Choroid plexus epithelial cell (primary cell): ENCODE results near the gene KCNQ4.

ENCODE experiments used
- DNase-seq: peaks from one replicate; pipeline ENCODE4 v3.0.0-alpha.2; 2010; ENCODE audit warnings: low read depth
- H3K4me3 ChIP-seq: 2 replicates; pipeline ENCODE4 v1.5.1; 2011; ENCODE audit warnings: low read depth, mild to moderate bottlenecking, control low read depth, low read length, moderate library complexity
- TF ChIP-seq, protein P1 (sequence below): conservative IDR thresholded peaks from 2 replicates; pipeline ENCODE4 v1.5.1; 2011; ENCODE audit warnings: low read depth, mild to moderate bottlenecking, control low read depth, inconsistent platforms, low read length, moderate library complexity

The KCNQ4 gene

DNA sequence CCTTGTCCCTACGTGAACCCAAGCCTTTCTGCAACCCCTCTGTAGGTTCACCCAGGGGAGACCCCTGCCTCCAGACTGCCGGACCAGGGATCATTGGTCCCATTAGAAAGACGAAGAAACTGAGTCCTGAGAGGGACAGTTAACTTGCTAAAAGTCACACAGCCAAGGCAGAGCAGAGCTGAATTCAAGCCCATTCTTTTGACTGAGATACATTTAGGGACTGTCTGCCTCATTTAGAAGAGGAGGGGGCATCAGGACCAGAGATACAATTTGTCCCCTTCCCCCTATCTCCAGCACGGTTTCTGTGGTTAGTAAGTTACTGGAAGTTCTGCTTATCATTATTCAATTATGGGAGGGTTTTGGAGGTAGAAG is 19.1 kb downstream of the KCNQ4 start:
- no peak for DNase-seq
- TF ChIP-seq, protein P1, sequence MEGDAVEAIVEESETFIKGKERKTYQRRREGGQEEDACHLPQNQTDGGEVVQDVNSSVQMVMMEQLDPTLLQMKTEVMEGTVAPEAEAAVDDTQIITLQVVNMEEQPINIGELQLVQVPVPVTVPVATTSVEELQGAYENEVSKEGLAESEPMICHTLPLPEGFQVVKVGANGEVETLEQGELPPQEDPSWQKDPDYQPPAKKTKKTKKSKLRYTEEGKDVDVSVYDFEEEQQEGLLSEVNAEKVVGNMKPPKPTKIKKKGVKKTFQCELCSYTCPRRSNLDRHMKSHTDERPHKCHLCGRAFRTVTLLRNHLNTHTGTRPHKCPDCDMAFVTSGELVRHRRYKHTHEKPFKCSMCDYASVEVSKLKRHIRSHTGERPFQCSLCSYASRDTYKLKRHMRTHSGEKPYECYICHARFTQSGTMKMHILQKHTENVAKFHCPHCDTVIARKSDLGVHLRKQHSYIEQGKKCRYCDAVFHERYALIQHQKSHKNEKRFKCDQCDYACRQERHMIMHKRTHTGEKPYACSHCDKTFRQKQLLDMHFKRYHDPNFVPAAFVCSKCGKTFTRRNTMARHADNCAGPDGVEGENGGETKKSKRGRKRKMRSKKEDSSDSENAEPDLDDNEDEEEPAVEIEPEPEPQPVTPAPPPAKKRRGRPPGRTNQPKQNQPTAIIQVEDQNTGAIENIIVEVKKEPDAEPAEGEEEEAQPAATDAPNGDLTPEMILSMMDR: no peak
- H3K4me3 ChIP-seq: peak overlapping the region; percentile 26

DNA sequence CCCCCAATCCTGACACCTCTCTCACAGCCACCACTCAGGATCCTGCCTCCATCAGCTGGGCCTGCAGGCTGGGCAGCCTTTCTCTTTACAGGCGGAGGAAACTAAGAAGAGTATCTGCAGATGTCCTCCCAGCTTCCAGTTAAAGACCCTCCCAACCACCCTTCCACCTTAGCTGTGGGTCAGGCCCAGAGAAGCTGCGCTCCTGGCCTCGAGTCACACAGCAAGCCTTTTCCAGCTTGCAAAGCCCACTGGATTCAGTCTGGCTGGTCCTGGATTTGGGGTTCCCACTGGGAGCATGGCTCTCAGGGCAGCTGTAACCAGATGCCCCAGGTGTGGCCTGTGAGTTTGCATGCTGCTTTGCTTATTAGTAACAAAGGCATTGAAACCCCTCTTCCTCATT is 19.9 kb downstream of the KCNQ4 start:
- no peak for DNase-seq
- TF ChIP-seq, protein P1: no peak
- H3K4me3 ChIP-seq: no peak overlapping the region

DNA sequence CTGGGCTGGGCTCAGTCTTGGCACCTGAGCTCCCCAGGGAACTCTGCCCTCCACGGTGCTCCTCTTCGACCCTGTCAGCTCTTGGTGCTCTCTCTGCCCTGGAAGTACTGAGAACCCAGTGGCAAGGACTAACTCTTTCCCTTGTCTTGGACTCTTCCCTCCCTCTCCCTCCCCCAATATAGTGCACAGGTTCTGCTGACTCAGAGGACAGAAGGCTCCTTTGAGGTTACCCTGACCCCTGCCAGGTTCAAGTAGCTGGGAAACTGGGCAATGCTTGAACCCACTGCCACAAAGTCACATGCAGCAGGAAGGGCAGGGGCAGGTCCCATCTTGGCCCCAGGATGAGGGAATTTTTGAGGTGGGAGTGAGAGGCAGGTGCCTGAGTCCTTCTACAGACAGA is 20.3 kb downstream of the KCNQ4 start:
- no peak for DNase-seq
- TF ChIP-seq, protein P1: no peak
- H3K4me3 ChIP-seq: no peak overlapping the region

DNA sequence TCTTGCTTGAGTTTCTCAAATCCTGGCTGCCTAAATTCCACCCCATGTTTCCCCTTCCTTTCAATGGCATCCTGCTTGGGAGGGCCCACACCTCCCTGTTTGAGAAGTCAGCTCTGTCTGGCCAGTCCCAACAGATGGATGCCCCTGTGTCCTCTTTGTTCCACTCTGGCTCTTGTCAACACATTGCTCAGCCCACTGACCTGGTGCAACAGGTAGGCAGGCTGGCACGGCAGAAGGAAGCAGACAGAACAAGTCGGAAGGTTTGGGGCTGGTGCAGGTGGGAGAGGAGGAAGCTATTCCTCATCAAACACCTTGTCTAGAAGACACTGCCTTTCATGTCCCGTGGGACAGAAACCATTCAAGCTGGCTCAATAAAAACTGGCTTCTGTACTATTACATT is 22.7 kb downstream of the KCNQ4 start:
- TF ChIP-seq, protein P1: no peak

DNA sequence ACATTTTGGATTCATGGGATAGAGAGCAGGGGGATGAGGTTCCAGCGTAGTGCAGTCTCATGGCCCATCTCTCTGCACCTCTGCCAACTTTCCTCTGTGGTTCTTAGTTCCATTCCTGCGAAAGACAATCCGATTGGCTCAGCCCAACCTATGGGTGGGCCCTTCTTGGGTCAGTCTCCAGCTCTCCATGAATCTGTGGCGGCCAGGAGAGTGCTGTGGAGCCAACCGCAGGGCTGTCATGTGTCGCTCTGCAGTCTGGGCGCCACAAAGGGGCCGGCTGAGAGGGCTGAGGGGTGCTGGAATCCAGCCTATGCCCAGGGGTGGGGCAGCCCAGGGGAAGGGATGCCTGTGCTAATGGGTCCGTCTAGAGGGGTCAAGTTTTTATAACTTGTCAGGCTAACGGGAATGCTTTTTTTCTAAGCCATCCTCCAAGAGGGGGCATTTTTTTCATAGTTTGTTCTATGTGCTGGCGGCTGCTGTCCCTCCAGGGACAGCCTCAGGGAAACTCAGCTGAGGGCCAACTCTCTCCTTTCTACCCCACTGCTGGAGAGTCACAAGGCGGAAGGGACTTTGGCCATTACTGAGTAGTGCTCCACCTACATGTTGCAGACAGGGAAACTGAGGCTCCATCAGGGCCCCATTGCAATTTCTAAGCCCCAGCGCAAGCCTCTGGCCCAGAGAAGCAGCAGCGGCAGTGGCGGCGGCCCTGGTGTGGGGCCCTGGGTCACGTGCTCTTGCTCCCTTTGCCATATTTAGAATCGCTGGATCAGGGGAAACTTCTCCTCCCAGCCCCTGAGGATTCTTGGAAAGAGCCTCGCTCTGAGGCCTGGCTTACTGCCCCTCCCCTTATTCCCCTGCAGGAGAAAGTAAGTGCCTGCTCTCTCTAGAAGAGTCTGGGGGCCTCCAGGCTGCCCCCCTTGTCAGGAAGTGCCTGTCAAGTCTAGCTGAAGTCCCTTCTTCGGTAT is 23.4 kb downstream of the KCNQ4 start:
- DNase-seq: no peak
- TF ChIP-seq, protein P1: no peak
- H3K4me3 ChIP-seq: no peak overlapping the region

More for the DNA sequence above, 22.7 kb downstream of the KCNQ4 start:
- H3K4me3 ChIP-seq: no peak overlapping the region
- no peak for DNase-seq

DNA sequence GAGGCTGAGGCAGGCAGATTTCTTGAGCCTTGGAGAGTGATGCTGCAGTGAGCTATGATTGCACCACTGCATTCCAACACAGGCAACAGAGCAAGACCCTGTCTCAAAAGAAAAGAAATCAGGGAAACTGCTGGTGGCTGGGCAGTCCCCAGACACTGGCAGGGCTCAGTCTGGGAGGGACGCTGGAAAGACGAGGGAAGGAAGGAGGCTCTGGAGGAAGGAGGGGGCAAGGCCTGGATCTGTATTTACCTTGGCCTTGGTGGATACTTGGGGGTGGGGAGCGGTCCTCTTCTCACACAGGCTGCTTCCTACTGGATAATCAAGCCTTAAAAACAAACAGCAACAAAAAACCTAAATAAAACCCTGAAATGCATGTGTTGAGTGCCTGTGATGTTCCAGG is 24.4 kb downstream of the KCNQ4 start:
- TF ChIP-seq, protein P1: no peak
- H3K4me3 ChIP-seq: no peak overlapping the region
- DNase-seq: no peak

DNA sequence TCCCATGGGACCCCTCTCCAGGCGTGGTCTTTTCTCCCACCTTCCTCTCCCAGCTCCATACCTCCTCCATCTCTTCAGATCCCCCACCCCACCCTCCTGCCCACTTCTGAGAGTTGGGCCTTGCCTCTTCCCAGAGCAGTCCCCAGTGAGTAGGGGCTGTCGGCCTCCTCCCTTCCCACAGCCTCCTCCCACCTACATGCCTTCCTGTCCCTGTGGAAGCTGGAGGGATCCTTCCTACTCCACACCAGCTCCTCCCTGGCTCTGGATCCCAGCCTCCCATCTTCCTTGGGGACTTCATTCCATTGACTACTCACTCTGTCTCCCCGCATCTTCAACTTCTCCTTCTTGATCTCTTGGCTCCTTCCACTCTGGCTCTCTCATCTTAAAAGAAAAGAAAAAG is 24.9 kb downstream of the KCNQ4 start:
- TF ChIP-seq, protein P1: no peak
- no peak for DNase-seq
- H3K4me3 ChIP-seq: no peak overlapping the region
